DMS153 (cell line): ENCODE data around the gene BLM.

Experiments
- DNase-seq: peaks from one replicate; lab custom pipeline; 2025; lab: John Stamatoyannopoulos, UW

The BLM gene

DNA sequence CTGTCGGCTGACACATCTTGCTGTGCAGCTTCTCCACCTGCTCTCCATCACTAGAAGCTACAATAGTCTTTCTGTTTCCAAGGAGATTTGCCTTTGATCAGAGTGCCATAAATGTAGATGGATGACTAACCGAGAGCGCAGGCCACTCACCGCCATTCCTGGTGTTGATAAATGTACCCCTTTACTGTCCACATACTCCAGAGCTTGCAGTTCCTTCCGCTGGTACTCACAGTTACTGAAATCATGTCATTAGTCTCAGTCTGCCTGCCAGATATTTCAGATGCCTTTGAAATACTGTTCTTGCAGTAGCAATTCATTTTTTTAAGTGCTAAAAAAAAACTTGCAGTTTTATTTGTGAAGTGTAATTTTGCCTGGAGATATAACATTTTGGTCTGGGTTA lies 72.3 kb downstream of the BLM start:
- DNase-seq: no peak

DNA sequence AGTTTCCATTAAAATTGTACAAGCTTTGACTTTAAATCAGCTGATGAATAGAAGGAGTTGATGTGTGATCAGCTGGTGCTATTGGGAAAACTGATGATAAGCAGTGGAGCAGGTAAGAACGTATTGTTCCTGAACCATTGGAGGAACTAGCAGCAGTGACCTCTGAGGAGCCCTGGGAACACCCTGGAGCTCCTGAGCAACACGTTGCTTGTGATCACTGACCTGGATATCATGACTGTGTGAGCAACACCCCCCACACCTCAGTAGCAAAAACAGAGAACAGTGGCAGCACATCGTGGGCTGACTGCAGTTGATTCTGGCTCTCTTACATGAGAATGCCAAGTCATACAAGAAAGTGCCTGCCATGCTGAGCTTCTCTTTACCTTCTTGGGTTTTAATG lies 72.9 kb downstream of the BLM start:
- DNase-seq: no peak

DNA sequence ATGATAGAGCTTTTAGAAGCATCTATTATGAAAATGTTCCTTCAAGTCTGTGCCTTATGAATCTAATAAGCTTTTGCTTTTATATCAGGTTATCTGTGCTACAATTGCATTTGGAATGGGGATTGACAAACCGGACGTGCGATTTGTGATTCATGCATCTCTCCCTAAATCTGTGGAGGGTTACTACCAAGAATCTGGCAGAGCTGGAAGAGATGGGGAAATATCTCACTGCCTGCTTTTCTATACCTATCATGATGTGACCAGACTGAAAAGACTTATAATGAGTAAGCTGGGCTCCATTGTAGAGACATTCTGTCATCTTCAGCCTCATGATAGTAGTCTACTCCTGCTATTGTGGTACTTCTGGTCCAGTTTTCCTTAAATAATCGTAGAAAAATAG lies 73.4 kb downstream of the BLM start:
- no peak for DNase-seq

DNA sequence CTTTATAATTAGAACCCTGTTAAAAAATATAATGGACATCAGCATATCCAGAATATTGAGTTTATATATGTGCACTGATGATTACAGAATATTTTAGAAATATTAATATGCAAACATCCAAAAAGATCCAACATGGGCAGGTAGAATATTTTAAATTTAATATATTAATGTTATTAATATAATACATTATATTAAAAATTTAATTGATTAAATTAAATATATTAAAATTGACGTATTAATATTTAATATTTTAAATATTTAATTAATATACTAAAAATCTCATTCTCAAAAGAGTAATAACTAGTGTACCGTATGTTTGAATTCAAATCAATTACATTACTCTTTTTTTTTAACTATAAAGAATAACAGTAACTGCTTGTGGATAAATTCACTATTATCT lies 77.4 kb downstream of the BLM start:
- DNase-seq: no peak

DNA sequence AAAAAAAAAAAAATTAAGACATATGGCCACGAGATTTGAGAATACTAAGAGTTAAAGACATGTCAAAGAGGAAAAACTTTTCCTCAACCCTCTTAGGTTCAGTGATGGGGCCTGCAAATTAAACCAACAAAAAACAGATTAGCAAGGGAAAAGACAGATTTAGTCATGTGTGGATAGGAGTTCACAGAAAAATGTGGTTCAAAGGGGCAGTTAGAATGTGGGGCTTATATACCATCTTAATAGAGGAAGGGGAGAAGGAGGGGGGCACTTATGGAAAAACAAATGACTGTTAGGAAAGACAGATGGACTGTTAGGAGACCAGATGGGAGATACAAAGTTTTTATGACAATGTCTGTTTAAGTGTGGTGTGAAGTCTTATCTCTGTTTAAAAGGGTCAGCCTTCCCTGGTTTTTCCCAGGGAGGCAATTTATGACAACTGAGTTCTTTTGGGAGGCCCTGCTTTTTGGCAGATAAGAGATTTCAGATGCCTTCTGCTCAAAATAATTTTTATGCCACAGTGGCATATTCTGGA lies 82.6 kb downstream of the BLM start:
- no peak for DNase-seq

DNA sequence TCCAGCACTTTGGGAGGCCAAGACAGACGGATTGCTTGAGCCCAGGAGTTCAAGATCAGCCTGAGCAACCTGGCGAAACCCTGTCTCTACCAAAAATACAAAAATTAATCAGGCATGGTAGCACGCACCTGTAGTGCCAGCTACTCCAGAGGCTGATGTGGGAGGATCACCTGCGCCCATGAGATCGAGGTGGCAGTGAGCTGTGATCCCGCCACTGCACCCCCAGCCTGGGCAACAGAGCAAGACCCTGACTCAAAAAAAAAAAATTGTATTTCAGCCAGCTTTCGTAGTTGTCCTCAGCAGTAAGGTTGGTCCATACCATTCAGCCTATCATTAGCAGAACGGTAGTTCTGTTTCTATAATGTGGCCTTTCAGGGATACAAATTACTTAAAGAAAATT lies 84.7 kb downstream of the BLM start:
- DNase-seq: no peak

DNA sequence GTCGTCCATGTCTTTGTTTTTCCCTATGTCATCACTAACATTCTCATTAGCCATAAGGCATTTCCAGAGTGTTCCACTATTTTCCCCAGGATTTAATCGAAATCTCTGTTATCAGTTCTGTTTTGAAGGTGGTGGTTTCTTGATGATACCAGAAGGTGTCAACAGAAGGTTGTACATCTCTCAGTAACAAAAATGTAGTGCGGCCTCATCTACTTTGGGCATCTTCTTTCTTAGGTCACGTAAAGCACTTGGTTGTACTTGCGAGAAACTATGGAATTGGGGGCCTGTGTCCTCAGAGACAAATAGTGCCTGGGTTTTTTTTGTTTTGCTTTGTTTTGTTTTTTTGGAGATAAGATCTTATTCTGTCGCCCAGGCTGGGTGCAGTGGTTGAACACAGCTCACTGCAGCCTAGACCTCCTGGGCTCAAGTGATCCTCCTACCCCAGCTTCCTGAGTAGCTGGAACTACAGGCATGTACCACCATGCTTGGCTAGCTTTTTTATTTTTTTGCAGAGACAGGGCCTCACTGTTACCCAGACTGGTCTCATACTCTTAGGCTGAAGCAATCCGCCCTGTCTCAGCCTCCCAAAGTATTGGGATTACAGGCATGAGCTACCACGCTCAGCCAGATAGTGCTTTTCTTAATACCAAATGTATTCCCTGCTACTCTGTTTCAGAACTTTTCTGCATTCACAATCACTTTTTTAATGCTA lies 90.1 kb downstream of the BLM start:
- DNase-seq: no peak

DNA sequence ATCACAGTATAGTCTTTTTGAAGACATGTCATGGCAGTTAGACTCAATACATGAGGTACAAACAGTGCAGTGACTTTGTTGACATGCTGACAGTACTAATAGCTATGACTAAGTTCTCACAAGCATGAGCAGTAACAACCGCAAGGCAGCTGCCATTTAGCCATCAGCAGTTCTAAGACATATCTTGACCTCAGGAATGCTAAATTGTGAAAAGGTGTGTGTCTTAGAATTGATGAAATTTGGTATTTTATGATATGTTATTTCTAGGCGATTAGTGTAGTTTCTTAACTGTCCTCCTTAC lies 90.6 kb downstream of the BLM start:
- no peak for DNase-seq

DNA sequence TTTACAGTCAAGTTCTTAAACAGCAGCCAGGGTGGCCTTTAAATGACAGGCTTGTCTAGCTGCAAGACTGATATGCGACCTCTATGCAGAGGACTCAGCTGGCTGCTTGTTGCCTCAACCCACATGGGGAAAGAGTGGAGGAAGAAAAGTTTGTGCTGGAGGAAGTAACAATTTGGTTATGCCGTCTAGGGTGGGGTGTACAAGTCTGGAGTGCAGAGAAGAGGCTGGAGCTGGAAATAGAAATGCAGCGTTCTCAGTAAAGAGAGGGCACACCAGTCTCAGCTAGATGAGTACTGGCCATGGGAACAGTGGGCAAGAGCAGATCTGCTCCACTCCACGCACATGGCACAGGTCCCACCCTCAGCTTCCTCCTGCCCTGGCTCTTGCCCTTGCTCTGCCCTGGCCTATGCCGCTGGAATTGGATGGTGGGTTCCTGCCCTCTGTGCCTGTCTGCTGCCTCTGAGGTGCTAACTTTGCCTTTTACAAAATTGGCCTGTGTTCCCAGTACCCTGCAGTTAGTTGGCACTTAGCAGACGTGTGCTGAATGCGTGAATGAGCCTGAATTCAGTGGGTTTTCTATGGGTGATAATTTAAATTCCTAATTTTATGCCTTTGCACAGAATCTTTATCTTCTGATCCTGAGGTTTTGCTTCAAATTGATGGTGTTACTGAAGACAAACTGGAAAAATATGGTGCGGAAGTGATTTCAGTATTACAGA lies 91.5 kb downstream of the BLM start:
- no peak for DNase-seq

DNA sequence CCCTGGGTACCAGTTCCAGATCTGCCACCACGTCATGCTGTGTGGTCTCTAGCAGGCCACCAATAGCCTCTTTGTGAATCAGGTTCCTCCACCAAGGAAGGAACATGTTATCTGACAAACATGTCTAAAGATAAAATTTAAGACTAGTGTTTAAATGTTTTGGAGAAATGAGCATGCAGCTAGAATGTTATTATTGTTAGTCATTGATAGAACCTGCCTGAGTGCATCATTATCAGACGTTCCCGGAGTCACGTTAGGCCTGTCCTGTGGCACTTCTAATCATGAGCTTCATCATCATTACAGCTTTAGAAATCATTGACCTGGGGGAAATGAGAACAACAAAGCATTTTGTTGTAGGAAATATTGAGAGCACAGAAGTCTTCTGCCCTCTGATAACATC lies 92.4 kb downstream of the BLM start:
- DNase-seq: no peak

DNA sequence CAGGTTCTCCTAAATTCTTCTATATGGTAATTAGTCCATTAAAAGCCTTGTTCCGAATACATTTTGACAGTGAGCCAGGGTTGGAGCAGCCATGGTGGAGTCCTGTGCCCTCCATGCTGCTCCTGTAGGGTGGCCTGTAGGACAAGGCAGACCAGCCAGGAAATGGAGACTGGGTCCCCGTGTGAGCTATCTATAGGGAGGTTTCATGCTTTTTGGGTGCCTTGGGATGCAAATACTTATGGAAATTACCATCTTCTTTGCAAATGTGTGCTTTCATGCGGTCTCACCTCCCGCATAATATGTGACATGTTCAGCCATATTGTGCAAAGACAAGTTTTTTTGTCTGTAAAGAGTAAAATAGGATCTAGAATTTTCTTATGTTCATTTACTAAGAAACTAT lies 93.2 kb downstream of the BLM start:
- no peak for DNase-seq

DNA sequence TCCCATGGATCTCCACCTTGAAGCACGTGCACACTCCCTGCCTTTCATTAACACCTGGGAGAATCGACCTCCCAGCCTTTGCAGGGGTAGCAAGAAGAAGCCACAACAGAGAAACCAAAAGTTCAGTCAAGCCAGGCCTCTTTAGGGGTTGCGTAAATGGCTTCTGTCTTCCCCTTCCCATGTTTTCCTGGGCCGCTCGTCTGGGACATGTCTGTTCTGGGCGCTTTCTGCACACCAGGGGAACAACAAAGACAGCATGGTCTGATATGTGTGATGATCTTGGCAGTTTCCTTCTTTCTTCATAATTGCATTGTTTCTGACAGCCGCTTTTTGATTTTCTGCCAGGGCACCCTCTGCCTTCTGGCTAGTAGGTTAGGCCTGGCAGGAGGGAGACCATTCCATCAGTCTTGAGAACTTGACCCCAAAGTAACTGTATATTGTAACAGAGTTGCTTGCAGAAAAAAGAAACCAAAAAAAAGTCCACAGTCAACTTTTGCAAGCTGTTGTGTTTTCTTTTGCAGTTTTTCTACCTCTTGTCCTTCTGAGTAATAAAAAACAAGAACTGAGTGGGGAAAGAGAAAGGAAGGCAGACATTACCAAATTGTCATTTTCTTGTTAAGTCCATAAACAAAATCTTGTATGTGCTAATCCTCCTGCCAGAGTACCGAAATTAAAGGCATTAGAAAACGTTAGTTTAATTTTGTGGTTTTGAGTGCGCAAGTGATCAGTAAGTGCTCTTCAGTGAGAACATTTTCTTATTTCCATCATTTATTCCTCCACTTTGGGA lies 95.2 kb downstream of the BLM start:
- DNase-seq: no peak

DNA sequence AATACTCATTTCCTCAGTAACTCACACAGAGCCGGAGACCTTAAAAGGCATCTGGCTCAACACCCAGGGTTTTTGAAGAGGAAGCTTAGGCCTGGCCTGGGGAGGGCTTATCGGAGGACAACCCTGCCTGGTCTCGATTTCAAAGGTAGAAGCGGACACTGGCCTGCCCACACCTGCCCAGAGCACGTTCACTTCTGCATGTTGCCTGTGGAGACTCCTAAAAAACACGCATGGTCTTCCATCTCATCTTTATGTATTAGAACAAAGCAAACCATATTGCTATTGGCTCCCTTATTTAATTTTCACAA lies 95.8 kb downstream of the BLM start:
- DNase-seq: no peak

DNA sequence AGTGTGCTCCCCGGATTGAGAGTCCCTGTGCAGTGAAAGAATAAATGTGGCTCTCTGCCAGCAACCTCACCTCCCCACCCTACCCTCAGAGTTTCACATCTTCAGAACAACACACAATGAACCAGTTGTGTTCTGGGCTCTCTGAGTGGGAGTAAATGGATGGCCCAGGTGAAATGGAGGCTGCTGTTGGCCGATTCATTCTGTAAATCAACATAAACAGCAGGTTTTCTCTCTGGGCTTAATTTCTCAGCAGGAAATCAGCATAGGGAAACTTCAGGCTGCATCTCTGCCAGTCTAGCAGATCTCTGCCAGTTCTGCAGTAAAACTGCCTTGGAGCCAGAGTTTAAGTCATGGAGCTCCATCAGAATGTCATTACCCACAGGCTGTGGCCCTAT lies 96.6 kb downstream of the BLM start:
- DNase-seq: no peak

DNA sequence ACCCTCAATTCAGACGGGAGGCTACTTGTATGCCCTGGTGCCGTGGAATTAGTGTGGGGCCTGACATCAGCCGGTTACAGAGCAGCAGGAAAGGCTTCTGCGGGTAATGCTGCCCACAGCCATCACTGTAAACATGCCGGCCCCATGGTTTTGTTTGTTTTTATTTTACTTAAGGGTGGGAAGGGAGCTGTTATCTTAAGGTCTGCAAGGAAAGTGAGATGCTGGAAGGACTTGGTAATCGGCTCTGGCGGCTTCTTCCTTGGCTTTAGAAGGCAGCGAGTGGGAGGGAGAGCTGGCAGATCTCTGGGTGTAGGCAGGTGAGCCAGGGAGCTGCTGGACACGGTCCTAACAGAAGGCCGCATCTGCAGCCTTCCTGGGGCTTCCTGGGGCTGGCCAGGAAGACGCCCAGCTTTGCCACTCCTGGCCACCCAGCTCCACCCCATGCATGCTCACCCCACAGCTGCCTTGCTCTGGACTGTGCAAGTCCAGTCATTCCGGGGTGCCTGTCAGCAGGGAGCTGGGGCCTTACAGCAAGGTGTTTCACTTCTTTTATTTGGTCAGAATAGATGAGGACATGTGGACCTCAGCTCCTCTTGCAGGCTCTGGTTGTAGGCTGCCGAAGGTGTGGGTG lies 97.2 kb downstream of the BLM start:
- DNase-seq: no peak

DNA sequence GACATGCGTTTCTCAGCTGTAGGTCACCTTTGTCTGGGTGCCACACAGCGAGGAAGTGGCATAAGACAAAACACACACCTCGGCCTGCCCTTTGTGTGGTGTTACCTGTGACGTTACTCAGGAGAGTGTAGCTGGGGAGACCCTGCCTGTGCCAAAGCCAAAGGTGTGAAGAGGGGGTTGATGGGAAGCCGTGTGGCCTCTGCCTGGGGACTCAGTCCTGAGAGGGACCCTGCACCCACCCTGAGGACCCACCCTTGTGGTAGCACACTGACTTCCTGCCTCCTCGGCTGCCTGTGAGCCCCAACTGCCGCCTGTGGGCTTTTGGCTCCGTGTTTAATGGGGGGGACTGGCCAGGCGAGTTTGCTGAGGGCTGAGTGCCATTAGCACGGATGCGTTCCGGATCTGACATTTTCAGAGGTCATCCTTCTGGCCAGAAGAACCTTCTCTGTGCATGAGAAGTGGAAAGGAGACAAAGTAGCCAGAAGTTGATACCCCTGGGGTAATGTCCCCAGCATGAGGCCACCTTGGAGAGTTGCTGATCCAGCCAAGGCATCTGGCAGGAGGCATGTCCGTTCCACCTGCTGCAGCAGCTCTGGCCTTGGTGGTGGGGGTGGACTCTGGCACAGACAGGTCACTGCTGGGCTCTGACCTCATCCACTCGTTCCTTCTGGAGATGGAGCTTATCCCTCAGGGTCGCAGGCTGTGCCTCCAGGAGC lies 99.4 kb downstream of the BLM start:
- DNase-seq: no peak

DNA sequence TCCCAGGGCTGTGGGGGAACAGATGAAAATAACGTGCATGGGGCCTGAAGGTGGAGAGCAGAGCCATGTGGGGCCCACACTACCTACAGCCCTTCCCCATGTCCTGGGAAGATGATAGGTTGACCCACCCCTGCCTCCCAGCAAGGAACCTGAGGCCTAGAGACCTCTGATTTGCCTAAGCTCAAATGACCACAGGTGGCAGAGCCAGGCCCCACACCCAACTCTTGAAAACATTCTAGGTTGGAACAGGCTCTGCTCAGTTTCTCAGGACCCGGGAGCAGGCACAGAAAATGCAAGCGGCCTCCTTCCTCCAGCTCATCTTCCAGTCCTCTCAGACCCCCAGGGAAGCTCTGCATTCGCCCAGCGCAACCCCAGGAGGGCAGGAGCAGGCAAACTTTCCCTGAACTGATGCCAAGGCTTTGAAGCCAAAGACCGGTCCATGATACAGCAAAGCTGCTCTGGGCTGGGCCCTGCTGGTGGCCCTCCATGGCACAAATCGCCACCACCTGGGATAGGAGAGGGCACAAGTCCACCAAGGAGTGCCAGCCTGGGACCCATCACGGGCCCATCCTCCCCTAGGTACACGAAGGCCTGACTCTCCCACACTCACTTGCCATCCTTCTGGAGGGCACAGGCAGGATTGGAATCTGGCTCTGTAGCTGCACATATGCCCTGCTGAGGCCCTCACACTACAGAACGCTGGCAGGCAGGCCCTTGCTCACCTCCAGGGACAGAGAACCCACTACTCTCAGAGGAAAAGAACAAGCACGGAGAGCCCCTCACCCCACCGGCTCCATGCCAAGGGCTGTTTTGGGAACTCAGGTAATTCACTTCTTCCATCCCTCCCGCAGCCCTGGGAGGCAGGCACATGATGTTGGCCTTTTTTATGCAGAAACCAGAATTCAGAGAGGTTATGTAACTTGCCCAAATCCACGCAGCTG lies 100.2 kb downstream of the BLM start:
- DNase-seq: no peak

DNA sequence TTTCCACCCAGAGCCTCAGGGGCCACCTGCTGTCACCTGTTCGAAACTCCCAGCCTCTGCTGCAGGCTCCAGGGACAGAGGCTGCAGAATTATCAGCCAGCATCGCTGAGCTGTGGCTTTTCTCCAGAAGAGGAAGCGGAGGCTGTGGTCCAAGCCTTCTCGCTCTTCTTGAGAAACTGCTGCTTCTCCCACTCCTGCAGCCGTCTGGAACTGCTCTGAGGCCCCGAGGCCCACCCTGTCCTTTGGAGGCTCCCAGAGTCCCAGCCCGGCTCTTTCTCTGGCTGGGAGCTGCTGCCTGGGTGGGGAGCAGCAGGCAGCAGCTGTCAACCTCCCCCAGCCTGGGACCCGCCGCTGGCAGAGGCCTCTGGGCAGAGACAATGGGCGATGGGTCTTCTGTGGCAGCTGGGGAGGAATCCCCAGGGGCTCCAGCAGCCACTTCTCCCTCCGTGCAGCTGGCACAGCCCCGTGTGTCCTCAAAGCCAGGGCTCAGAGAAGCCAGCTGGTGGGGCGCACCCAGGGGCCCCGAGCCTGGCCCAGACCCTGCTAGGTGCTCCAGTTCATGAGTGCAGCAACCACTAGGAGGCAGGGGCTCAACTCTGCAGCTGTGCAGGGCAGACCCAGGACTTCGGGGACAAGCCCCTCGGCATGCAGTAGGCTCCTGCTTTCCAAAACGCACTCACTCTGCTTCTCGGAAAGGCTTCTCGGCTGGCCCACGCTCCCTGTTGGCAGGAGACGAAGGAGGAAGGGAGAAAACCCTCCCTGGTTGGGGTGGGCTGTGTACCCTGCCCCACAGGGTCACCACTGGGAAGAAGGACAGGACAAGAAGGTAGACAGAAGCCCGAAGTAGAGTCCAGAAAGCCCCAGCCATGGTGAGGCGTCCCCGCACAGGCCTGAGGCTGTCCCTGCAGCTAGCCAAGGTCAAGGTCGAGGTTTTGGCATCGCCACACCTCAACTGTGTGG lies 101.4 kb downstream of the BLM start:
- DNase-seq: no peak

DNA sequence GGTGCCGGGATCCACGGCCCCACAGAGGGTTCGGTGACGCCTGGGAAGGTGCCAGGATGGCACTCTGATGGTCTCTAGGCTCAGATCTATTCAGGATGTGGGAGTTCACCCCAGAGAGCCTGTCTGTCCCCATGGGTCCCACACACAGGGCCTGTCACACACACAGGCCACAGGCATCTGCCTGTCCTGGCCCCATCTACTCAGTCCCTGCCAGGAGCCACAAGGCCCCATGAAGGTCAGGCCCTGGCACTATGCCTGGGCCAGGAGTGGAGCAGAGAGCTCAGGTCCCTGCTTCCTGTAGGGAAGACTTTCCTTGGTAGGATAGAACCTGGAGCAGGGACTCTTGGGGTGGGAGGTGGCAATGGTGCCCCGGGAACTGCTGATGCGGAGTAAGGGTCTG lies 102.2 kb downstream of the BLM start:
- DNase-seq: no peak

DNA sequence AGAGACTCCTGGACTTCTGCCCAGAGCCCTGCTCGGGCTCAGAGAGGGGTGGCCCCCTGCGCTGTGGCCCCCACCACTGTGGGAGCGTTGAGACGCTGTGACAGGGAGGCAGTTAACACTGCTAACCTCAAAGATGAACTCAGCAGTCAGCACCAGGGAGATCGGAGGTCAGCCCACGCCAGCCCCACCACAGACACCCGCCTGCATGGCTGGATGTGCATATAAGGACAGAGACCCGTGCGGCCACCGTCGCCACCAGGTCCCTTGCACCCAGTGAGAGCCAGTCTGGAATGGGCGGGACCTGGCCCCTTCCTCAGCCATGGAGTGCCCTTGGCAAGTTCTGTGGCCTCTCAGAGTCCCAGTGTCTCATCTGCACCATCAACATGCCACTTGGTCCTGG lies 102.7 kb downstream of the BLM start:
- no peak for DNase-seq
